Sigmoid colon (tissue), 4 donors: ENCODE data around the gene SYCN.

Experiments used
- EP300 ChIP-seq, 4 donors: sonication (generic); formaldehyde crosslinking; IDR thresholded peaks; one replicate each; pipeline ENCODE4 v1.6.1; 2017; ENCODE audit warnings: antibody characterized with exemption in 4 of 4
- POLR2A ChIP-seq, 2 donors: fragments of 450-650 bp; IDR thresholded peaks; one replicate each; pipeline ENCODE4 v1.6.1; 2016; ENCODE audit warnings: antibody characterized with exemption in 2 of 2, mild to moderate bottlenecking in 2 of 2, moderate library complexity in 2 of 2
- POLR2AphosphoS5 ChIP-seq, 4 donors: sonication (generic); formaldehyde crosslinking; IDR thresholded peaks; one replicate each; pipeline ENCODE4 v1.6.1; 2017; ENCODE audit warnings: antibody characterized with exemption in 4 of 4
- TF ChIP-seq, protein P1 (sequence below), 4 experiments: fragments of 450-650 bp in 3 of 4; fragments of 200-600 bp in 1 of 4; IDR thresholded peaks; one replicate each; pipeline ENCODE4 v1.5.1; 2016 to 2019; ENCODE audit warnings: antibody characterized with exemption in 4 of 4, mild to moderate bottlenecking in 3 of 4, moderate library complexity in 2 of 4

DNA sequence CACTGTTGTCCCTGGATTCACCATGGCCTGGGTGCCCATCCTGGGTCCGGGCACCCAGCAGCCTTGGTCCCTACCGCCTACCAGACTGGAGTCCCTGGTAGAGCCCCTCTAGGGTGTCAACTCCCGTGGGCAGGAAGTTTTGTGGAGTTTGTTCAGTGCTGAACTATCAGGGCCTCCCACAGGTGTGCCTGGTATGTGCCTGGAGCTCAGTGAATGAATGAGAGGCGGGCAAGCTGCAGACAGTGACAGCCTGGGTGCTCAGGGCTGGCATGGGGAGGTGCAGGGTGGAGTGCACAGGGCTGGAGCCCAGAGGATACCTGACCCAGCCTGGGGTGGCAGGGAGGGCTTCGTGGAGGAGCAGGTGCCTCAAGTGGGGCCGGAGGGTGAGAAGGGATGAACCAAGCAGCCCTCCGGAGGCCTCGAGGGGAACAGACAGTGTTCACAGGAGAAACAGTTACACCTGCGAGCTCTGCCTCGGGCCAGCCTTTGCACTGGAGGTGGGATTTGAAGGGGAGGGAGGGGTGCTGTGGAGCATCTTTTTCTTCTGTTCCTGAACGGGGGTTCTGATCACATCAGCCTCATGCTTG is 48.9 kb downstream of the SYCN start:
- TF ChIP-seq, protein P1, sequence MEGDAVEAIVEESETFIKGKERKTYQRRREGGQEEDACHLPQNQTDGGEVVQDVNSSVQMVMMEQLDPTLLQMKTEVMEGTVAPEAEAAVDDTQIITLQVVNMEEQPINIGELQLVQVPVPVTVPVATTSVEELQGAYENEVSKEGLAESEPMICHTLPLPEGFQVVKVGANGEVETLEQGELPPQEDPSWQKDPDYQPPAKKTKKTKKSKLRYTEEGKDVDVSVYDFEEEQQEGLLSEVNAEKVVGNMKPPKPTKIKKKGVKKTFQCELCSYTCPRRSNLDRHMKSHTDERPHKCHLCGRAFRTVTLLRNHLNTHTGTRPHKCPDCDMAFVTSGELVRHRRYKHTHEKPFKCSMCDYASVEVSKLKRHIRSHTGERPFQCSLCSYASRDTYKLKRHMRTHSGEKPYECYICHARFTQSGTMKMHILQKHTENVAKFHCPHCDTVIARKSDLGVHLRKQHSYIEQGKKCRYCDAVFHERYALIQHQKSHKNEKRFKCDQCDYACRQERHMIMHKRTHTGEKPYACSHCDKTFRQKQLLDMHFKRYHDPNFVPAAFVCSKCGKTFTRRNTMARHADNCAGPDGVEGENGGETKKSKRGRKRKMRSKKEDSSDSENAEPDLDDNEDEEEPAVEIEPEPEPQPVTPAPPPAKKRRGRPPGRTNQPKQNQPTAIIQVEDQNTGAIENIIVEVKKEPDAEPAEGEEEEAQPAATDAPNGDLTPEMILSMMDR (IDR thresholded peaks at IDR 0.05) = no peak
- TF ChIP-seq EP300 (IDR thresholded peaks at IDR 0.05) = no peak
- TF ChIP-seq POLR2A (IDR thresholded peaks at IDR 0.05) = no peak
- TF ChIP-seq POLR2AphosphoS5 (IDR thresholded peaks at IDR 0.05) = no peak
